ENCODE measurements around the gene PRSS50.

The PRSS50 gene

GRCh38 chr3:46670891-46671427 is 46.7 kb downstream of the PRSS50 start:
- no peak for DNase-seq (ENCODE audit: low spot score)

- DNase-seq (ENCODE audit: low spot score), result no peak
These were observed 47.4 kb downstream of the PRSS50 start for GRCh38 chr3:46670000-46670890.

DNA sequence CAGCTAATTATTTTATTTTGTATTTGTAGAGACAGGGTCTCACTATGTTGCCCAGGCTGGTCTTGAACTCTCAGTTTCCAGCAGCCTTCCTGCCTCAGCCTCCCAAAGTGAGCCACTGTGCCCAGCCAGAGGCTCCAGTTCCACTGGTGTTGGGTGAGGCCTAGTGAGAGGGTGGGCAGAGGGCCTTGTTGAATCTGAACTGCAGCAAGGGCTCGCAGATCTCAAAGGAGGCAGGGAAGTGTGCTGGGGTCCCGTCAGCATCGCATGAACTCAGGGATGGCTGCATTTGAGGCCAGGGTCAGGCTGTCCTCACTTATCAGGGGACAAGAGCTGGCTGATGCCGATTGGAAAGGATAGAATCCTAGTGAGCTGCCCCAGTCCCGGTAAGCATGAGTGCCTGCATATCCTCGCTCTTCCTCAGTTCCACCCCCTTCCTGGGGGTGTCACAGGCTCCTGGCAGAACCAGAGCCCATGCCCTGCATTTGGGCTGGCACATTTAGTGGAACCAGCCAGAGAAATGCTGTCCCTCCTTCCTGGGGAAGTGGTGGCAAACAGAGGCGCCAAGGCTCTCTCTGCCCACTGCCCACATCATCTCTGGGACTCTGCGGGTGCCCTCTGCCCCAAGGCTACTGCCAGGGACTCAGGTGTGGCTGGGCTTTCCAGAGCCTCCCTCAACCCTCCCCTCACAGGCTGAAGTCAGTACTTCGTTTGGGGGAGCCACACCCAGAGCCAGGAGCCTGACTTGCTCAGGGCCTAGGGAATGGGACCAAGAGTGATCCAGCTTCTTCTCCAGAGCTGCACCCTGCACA is 48.3 kb downstream of the PRSS50 start:
- no peak for DNase-seq (ENCODE audit: low spot score)

- no peak for DNase-seq (ENCODE audit: low spot score)
These were observed 49.1 kb downstream of the PRSS50 start for GRCh38 chr3:46668591-46668990.

DNA sequence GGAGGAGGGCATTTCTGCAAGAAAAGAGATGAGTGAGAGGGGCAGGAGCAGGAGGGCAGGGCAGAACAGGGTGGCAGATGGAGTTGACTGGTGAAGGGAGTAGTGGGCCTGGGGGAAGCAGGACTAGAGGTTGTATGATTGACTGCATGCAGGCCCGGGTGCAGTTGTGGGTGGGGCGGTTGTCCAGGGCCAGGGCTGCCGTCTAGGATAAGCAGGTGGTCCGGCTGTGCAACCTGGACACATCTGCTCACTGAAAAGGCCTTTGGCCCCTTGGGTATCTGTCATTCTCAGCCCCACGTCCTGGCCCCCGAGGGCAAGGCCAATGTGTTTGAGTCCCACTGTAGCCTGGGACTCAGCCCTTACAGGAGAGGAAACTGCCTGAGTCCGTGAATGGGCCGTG is 49.6 kb downstream of the PRSS50 start:
- DNase-seq (ENCODE audit: low spot score), result no peak

- no peak for DNase-seq (ENCODE audit: low spot score)
These were observed 50.0 kb downstream of the PRSS50 start for GRCh38 chr3:46667657-46668056.

DNA sequence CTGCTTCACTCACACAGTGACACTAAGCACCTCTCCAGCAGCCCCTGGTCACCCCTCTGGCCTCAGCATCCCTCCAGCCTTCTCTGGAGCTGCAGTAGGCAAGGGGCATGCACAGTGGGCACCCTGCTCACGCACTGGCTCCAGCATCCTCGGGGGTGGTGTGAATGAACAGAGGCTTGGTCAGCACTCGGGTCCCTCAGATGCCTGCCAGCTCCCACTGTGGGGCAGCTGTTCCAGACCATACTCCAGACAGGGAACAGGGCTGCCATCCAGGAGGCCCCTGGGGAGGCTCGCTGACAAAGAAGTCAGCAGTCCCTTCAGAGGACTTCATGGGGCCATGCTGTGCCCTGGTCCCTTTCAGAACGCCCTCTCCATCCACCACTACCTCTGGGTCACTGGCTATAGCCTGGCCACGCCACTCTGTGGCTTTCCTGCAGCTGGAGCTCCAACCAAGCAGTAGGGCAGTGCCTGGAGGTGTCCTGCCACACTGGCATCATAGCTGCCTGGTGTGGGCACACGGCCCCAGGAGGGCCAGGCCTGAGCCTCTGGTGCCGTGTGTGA is 50.5 kb downstream of the PRSS50 start:
- DNase-seq (ENCODE audit: low spot score), result no peak

DNA sequence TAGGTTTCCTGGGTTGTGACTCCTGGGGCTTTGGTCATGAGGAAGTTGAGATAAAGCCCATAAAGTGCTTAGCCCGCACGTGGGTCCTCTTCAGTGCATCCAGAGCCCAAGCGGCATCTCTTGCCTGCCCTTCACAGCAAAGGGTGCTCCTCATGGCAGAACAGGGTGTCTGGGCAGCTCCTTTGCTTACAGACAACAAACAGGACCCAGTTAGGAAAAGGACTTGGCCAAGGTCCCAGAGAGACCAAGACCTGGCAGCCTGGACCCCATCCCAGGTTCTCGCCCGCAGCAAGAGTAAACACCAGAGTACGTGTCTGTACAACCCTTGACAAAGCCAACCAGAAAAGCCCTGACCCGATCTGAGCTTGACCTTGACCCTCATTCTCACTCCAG is 51.2 kb downstream of the PRSS50 start:
- no peak for DNase-seq (ENCODE audit: low spot score)

DNA sequence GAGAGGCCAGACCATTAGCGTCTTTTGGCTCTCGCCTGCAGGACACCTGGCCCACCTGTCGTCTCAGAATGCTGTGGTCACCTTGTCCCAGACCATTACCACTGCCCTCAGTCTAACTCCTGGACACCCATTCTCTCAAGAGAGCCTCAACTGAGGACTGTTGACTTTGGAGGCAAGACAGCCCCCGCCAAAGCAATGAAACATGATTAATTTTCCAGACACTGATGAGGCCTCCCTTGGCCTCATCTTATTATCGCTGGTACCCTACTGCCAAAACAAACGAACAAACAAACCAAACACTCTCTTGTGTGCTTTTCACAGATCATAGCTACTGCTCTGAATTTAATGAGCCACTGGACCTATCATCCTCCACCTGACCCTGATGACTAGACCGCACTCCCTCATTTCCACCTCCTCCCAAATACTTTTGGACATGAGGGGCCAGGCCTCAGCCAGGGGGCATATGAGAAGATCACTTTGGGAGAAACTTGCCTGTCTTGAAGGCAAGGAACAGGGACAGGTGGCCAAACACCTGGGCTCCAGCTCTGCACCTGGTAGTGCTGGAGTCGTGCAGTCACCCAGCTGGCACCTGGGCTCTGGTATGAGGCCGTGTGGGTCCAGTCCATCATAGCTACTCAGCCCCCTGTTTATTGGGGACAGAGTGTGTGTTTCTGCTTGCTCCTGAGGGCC is 51.8 kb downstream of the PRSS50 start:
- DNase-seq (ENCODE audit: low spot score), result no peak

DNA sequence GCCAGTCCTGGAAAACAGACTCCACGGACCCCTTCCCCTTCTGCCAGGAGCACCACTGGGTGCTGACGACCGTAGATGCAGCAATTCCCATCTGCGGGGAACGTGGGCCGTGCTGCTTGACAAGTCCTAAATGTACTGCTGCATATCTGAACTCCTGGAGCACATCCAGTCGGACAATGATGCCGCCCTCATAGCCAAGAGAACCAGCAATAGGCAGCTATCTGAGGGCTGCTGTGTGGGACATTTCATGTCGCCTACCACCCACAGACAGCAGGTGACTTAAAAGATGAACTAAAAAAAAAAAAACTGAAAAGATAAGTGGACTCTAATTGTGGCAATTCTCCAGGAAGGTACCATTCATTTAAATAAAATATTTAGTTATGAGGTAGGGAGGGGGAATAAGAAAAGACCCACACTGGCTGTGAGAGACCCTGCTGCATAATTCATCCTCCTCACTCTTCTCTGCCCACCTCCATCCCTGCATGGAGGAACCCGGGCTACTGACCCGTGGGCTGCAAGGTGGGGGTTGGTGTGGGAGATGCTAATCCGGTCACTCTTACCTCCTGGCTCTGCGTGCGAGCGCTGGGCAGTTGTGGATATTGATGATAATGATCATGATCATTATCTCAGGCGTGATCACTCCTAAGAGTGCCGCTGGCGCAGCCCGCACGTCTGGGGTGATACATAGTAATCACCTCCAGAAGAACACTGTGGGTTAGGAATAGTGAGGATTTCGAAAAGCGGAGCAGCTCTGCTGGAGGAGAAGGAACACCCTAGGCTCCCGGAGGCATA is 52.5 kb downstream of the PRSS50 start:
- no peak for DNase-seq (ENCODE audit: low spot score)

DNA sequence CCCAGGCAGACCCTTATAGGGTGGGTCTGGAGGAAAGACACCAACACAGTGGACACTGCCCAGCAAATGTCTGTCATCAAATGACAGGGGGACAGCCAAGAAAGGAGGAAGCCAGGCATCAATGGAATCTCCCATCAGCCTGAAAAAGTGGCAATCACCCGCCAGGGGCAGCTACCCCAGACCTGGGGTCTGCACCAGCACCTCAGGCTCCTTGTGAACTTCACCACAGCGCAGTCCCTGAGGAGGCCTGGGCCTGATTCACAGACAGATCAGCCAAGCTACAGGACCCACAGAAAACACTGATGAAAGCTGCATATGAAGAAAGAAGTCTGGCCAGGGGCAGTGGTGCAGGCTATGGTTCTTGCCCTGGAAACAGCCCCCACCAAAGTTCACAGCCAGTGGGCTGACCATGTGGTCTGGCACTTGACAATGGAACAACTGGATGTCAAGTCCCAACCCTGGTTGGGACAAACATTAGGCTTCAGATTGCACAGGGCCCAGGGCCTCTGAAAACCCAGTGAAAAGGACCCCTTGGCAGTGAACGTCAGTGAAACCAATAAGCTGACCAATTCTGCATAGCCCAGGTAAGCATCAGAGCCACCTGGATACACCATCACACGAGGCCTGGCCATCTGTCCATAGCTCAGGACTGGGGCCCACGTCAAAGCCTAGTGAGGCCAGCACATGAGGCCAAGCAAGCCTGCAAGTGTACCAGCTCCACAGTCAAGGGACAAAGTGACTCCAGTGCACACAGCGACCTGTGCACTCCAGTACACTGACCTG is 53.3 kb downstream of the PRSS50 start:
- DNase-seq (ENCODE audit: low spot score), result no peak

DNA sequence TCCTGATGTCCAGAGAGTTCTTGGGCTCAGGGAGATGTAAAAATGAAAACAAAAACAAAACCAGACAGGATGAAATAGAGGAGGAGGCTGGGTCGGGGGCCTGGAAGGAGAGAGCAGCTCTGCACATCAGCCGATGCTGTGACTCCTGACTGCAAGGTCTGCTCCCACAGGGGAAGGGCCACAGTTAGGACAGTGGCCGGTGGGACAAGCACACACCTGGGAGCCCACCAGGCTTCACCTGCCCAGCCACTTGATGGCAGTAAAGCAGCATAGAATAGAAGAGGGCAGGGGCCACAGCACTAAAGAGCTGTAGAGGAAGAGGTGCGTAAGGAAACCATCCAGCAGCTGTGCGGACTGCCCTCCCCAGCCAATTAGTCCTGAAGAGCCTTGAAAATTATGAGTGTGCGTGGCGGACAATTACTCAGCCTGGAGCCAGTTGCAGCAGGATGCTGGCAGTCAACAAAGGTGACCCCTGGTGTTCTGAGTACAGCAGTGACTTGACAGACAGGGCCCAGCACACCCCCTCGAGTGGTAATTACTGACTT is 54.0 kb downstream of the PRSS50 start:
- peak; percentile 11 for DNase-seq (ENCODE audit: low spot score)

DNA sequence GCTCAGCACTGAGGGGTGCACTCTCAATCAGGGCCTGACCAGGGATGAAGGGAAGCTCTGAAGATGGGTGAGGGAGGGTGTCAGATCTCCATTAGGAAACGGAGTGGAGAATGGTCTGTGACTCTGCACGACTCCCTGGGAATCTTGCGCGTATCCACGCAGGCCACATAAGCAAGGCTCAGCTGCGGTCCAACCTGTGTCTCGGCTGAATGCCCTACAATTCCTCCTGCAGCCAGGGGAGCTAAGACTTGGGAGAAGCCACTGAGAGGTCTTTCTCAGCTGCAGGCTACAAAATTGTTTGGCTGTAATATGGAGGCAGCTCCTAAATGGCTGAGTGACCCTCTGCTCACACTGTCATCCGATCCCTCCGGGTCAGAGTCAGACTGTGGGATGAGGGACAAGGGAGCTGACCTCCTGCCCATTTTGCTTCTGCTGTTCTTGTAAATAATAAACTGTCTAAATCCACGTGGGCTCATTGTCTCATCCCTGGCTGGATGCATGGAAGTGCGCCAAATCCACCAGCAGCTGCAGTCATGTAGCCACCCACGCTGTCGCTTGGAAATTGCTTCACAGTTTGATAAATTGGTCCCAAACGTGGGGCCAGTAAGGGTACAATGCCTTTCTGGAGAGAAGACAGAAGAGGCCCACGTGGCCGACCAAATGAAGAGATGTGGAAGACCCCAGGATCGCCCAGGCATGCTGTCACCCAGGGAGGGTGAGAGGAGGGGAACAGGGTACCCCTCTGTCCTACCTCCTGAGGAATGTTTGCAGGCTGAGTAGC is 54.7 kb downstream of the PRSS50 start:
- no peak for DNase-seq (ENCODE audit: low spot score)

Small RNA genes lying within 50 kb of the gene (small RNA-seq; reads per million reads assigned to genes)
- gene PRSS45, result 0 to 0.03 reads per million in 2 experiments
